ENCODE data around the gene CSRP1. TPM values are rescaled to one million over a fixed set of nuclear protein-coding genes. Genes with fewer than 3 reads are reported as not detected.

The CSRP1 gene
- total and polyA plus RNA-seq, 2 of the 13 experiments (the other 11 are each of a cell fraction or from before 2014, with no cell fraction given) = 17.7 to 68.9 TPM

DNA sequence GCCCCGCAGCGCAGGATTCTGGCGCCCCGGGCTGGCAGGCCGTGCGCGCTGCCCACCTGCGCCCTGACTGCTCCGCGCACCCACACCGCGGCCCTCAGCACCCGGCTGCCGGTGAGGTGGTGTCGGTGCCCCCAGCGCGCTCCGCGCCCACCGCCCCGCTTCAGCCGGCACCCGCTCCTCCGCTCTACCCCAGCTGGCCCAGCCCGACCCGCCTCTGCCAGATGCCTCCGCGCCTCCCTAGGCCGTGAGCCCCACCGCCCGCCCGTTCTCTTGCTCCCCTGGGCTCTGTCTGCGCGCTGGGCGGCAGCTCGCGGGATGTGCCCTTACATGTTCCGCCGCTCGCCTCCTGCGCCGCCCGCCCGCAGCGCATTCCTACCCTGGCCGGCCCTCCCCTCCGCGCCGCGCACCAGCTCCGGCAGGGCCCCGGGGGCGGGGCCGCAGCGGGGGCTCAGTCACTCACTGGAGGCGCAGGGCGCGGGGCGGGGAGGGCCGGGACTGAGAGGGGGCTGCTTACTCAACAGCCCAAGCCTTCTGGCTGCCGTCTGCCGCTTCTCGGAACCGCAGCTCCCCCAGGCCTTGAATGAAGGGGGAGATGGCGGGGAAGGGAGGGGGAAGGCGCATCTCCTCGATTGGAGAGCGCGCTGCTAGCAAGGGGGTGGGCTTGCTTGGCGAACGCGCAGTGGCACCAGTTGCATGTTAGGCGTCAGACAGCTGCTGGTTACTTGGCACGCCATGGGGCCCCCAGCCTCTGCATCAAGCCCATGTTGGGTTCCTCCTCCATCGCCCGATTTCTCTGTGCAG is 37.9 kb downstream of the CSRP1 start, which contains the start of gene PHLDA3 (continued):
- TF ChIP-seq MAFK (conservative IDR thresholded peaks at IDR 0.05 in 1 of 2, IDR thresholded peaks at IDR 0.05 in 1 of 2; ENCODE audit: low read length in 2 of 2) (no peak), ZNF543 (CRISPR knock-in tag; IDR thresholded peaks at IDR 0.05) (no peak; the same call in 1 of the 2 replicates), KDM5B (CRISPR knock-in tag; IDR thresholded peaks at IDR 0.05; ENCODE audit: borderline replicate concordance) (no peak), ESRRA (CRISPR knock-in tag; IDR thresholded peaks at IDR 0.05; ENCODE audit: low read depth) (no peak), SP5 (CRISPR knock-in tag; IDR thresholded peaks at IDR 0.05; ENCODE audit: borderline replicate concordance, low read depth) (peak; percentile 76), NR2F6 (IDR thresholded peaks at IDR 0.05) (no peak), NR2F6 (CRISPR knock-in tag; IDR thresholded peaks at IDR 0.05) (peak; percentile 19; the same call in 1 of the 2 replicates), KDM4B (CRISPR knock-in tag; IDR thresholded peaks at IDR 0.05) (peak; percentile 62; the same call in 1 of the 2 replicates), ZNF230 (CRISPR knock-in tag; IDR thresholded peaks at IDR 0.05) (0 out of 2 replicates have a peak, but pooled peaks have one; percentile 15), ZNF446 (CRISPR knock-in tag; IDR thresholded peaks at IDR 0.05) (0 out of 2 replicates have a peak, but pooled peaks have one; percentile 17), ZNF703 (CRISPR knock-in tag; IDR thresholded peaks at IDR 0.05; ENCODE audit: borderline replicate concordance) (no peak), ZNF562 (CRISPR knock-in tag; IDR thresholded peaks at IDR 0.05; ENCODE audit: borderline replicate concordance) (peak; percentile 52; the same call in 1 of the 2 replicates)
- TF ChIP-seq, protein P1, sequence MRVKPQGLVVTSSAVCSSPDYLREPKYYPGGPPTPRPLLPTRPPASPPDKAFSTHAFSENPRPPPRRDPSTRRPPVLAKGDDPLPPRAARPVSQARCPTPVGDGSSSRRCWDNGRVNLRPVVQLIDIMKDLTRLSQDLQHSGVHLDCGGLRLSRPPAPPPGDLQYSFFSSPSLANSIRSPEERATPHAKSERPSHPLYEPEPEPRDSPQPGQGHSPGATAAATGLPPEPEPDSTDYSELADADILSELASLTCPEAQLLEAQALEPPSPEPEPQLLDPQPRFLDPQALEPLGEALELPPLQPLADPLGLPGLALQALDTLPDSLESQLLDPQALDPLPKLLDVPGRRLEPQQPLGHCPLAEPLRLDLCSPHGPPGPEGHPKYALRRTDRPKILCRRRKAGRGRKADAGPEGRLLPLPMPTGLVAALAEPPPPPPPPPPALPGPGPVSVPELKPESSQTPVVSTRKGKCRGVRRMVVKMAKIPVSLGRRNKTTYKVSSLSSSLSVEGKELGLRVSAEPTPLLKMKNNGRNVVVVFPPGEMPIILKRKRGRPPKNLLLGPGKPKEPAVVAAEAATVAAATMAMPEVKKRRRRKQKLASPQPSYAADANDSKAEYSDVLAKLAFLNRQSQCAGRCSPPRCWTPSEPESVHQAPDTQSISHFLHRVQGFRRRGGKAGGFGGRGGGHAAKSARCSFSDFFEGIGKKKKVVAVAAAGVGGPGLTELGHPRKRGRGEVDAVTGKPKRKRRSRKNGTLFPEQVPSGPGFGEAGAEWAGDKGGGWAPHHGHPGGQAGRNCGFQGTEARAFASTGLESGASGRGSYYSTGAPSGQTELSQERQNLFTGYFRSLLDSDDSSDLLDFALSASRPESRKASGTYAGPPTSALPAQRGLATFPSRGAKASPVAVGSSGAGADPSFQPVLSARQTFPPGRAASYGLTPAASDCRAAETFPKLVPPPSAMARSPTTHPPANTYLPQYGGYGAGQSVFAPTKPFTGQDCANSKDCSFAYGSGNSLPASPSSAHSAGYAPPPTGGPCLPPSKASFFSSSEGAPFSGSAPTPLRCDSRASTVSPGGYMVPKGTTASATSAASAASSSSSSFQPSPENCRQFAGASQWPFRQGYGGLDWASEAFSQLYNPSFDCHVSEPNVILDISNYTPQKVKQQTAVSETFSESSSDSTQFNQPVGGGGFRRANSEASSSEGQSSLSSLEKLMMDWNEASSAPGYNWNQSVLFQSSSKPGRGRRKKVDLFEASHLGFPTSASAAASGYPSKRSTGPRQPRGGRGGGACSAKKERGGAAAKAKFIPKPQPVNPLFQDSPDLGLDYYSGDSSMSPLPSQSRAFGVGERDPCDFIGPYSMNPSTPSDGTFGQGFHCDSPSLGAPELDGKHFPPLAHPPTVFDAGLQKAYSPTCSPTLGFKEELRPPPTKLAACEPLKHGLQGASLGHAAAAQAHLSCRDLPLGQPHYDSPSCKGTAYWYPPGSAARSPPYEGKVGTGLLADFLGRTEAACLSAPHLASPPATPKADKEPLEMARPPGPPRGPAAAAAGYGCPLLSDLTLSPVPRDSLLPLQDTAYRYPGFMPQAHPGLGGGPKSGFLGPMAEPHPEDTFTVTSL (CRISPR knock-in tag; IDR thresholded peaks at IDR 0.05; ENCODE audit: borderline replicate concordance) = no peak
- TF ChIP-seq, protein P2, sequence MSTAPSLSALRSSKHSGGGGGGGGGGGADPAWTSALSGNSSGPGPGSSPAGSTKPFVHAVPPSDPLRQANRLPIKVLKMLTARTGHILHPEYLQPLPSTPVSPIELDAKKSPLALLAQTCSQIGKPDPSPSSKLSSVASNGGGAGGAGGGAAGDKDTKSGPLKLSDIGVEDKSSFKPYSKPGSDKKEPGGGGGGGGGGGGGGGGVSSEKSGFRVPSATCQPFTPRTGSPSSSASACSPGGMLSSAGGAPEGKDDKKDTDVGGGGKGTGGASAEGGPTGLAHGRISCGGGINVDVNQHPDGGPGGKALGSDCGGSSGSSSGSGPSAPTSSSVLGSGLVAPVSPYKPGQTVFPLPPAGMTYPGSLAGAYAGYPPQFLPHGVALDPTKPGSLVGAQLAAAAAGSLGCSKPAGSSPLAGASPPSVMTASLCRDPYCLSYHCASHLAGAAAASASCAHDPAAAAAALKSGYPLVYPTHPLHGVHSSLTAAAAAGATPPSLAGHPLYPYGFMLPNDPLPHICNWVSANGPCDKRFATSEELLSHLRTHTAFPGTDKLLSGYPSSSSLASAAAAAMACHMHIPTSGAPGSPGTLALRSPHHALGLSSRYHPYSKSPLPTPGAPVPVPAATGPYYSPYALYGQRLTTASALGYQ (CRISPR knock-in tag; IDR thresholded peaks at IDR 0.05) = 0 out of 2 replicates have a peak, but pooled peaks have one; percentile 52
- TF ChIP-seq, protein P3, sequence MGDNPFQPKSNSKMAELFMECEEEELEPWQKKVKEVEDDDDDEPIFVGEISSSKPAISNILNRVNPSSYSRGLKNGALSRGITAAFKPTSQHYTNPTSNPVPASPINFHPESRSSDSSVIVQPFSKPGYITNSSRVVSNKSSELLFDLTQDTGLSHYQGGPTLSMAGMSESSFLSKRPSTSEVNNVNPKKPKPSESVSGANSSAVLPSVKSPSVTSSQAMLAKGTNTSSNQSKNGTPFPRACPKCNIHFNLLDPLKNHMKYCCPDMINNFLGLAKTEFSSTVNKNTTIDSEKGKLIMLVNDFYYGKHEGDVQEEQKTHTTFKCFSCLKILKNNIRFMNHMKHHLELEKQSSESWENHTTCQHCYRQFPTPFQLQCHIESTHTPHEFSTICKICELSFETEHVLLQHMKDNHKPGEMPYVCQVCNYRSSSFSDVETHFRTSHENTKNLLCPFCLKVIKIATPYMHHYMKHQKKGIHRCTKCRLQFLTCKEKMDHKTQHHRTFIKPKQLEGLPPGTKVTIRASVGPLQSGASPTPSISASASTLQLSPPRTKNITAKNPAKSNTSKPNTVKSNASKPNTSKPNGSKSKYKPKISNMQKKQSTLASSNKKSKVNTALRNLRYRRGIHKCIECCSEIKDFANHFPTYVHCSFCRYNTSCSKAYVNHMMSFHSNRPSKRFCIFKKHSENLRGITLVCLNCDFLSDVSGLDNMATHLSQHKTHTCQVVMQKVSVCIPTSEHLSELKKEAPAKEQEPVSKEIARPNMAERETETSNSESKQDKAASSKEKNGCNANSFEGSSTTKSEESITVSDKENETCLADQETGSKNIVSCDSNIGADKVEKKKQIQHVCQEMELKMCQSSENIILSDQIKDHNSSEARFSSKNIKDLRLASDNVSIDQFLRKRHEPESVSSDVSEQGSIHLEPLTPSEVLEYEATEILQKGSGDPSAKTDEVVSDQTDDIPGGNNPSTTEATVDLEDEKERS (CRISPR knock-in tag; IDR thresholded peaks at IDR 0.05) = 0 out of 2 replicates have a peak, but pooled peaks have one; percentile 26
- TF ChIP-seq, protein P4, sequence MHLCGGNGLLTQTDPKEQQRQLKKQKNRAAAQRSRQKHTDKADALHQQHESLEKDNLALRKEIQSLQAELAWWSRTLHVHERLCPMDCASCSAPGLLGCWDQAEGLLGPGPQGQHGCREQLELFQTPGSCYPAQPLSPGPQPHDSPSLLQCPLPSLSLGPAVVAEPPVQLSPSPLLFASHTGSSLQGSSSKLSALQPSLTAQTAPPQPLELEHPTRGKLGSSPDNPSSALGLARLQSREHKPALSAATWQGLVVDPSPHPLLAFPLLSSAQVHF (CRISPR knock-in tag; IDR thresholded peaks at IDR 0.05) = 0 out of 2 replicates have a peak, but pooled peaks have one; percentile 25
- TF ChIP-seq, protein P5, sequence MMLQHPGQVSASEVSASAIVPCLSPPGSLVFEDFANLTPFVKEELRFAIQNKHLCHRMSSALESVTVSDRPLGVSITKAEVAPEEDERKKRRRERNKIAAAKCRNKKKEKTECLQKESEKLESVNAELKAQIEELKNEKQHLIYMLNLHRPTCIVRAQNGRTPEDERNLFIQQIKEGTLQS (CRISPR knock-in tag; IDR thresholded peaks at IDR 0.05) = no peak; the same call in 1 of the 2 replicates
